GM12891 (cell line): ENCODE results near the gene APPL2.
"Not testable (repeated sequence)": the region's sequence is repeated elsewhere in the genome, so short reads cannot be mapped to it uniquely, and the experiment has no call there.

Source experiments
- DNase-seq: peaks from one replicate; pipeline ENCODE4 v3.0.0; 2011; ENCODE audit warnings: low spot score; ENCODE audit not compliant: insufficient read length
- FAIRE-seq: peaks from 2 replicates; lab custom pipeline; 2011; peaks lifted over from hg19 to GRCh38; lab: Jason Lieb, UNC
- PAX5 ChIP-seq: IDR thresholded peaks from 2 replicates; pipeline ENCODE4 v1.6.1; 2011; ENCODE audit warnings: low read length, moderate library complexity, mild to moderate bottlenecking; ENCODE audit not compliant: insufficient read depth, severe bottlenecking
- POLR2A ChIP-seq: IDR thresholded peaks from 2 replicates; pipeline ENCODE4 v1.6.1; 2011; ENCODE audit warnings: low read depth, low read length, control low read depth
- POLR2AphosphoS5 ChIP-seq: IDR thresholded peaks from 2 replicates; pipeline ENCODE4 v1.6.1; 2011; ENCODE audit warnings: low read depth, low read length, control low read depth
- POU2F2 ChIP-seq: IDR thresholded peaks from 2 replicates; pipeline ENCODE4 v1.6.1; 2011; ENCODE audit warnings: low read depth, mild to moderate bottlenecking, control low read depth, low read length, moderate library complexity
- SPI1 ChIP-seq: IDR thresholded peaks from 2 replicates; pipeline ENCODE4 v1.6.1; 2011; ENCODE audit warnings: low read depth, low read length, control low read depth
- TAF1 ChIP-seq: IDR thresholded peaks from 2 replicates; pipeline ENCODE4 v1.6.1; 2011; ENCODE audit warnings: low read depth, low read length, control low read depth

The APPL2 gene

DNA sequence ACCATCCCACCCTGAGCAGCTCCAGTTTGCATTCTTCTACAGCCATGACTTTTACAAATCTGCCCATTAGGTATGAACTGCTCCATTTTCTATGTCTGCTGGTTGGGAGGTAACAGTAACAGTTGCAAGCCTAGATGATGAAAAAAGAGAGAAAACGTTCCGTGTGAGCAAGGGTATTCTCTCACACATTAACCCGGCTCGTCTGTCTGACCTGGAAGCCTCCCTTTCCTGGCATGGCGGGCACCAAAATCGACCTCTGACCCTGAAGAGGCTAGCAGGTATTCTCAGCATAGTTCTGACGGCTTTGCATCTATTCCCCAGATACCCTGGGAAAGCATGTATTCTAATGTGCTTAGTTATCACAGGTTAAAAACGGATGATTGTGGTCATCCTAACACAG is 31.8 kb downstream of the APPL2 start:
- DNase-seq (no peak), FAIRE-seq (no peak)
- TF ChIP-seq SPI1: no peak
- no peak for TF ChIP-seq TAF1
- TF ChIP-seq POLR2AphosphoS5: no peak
- no peak for TF ChIP-seq POLR2A
- no peak for TF ChIP-seq POU2F2
- no peak for TF ChIP-seq PAX5

DNA sequence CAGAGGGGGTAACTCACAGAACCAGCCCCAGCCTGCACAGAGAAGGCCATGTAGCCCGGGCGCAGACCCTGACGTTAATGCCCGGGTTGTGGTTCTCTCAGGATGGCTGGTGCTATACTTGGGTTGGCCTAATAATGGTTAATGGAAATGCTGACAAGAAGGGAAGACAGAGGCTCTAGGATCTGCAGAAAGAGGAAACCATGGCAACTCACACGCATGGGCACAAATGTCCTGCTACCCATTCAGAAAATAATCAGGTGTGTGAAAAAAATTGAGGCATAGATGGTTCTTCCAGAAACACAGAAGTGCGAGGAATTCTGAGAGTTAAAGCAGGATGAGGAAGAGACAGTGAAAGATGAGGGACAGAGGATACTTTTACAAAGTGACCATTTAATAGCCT is 33.8 kb downstream of the APPL2 start:
- TF ChIP-seq PAX5 (no peak), POLR2A (no peak), SPI1 (no peak), TAF1 (no peak), POLR2AphosphoS5 (no peak), POU2F2 (no peak)
- FAIRE-seq (no peak), DNase-seq (no peak)

GRCh38 chr12:105201299-105201698 is 34.7 kb downstream of the APPL2 start:
- FAIRE-seq (no peak), DNase-seq (no peak)
- TF ChIP-seq PAX5: no peak
- TF ChIP-seq SPI1: no peak
- TF ChIP-seq POLR2A: no peak
- TF ChIP-seq TAF1: no peak
- TF ChIP-seq POU2F2: no peak
- TF ChIP-seq POLR2AphosphoS5: no peak

DNA sequence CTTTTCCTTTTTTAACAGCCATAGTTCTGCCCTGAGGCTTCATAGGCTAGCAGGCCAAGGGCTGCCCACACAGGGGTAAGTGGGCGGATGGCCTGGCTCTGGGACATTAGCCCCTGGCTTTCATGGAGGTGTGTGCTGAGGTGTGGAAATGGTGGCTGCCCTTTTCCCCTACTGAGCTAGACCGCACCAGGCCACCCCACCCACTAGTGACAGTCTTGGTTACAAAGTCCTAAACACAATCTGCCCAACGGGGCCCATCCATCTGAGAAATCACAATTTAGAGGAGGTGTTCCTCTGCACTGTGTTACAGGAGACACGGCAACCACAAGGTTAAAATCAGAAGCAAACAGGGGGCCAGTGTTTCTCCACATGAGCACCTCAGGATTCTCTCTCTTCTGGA is 35.6 kb downstream of the APPL2 start:
- no peak for FAIRE-seq
- TF ChIP-seq TAF1: no peak
- TF ChIP-seq POLR2AphosphoS5: no peak
- no peak for TF ChIP-seq POLR2A
- no peak for TF ChIP-seq POU2F2
- no peak for TF ChIP-seq PAX5
- no peak for TF ChIP-seq SPI1
- DNase-seq: no peak

GRCh38 chr12:105198961-105199360 is 37.0 kb downstream of the APPL2 start:
- FAIRE-seq (no peak), DNase-seq (no peak)
- TF ChIP-seq TAF1 (no peak), POLR2A (no peak), POLR2AphosphoS5 (no peak), PAX5 (no peak), POU2F2 (no peak), SPI1 (no peak)

DNA sequence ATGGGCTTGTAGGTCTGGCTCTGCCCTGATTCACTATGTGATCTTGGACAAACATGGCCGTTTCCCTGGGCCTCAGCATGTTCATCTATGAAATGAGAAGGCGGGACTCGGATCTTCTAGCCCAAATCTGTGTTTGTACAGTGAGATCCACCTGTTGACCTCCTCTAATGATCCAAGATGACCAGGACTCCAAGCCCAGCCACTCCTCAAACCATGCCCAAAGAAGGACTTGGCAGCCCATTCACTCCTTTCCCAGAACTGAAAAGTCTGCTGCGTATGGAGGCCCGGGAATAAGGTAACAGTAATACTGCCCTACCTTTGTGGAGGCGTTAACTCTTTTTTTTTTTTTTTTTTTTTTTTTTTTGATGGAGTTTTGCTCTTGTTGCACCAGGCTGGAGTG is 39.9 kb downstream of the APPL2 start:
- DNase-seq (no peak), FAIRE-seq (no peak)
- TF ChIP-seq POLR2A (no peak), TAF1 (no peak), POLR2AphosphoS5 (no peak), POU2F2 (no peak)

DNA sequence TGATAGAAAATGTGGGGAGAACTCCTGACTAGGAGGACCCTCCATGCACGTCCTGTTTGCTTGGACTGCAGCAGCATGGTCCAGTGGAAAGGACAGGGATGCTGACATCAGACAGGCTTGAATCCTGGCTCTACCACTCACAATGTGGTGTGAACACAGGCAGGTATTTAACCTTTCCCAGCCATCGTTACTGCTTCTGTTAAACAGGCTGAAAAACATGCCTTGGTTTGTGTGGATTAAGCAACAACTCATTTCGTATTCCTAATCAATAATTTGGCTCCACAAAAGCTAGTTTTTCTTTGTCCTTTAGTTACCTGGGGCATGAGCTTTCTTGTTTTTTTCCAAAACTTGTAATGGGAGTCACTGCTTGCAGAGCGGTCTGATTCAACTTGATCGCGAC is 41.0 kb downstream of the APPL2 start:
- no peak for TF ChIP-seq PAX5
- no peak for TF ChIP-seq POU2F2
- TF ChIP-seq SPI1: no peak
- FAIRE-seq (peak; percentile 23), DNase-seq (no peak)

DNA sequence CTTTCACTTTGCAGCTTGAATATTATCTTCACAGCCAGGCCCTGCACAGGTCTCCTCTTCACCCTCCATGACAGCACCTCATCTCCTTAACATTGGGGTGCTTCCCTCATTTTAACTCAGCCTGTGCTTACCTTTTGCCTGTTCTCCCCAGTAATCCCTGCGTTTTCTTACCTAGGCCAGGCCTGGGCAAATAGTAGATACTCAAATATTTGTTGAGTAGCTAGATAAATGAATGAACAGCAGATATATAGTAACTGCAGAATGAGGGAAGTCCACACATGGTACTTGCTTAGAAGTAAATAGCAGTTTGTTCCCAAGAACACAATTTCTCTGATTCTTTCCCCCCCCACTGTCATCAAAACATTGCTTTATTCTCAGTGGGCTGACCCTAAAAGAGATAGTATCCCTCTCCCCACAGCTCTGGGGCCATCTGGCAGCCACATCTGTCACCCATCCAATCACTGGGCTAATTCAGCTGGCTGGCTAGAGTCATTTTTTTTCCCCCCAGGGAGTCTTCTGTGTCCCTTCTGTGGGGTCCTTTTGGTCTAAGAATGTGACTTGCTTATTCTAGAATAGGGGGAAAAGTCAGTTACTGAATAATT is 43.2 kb downstream of the APPL2 start:
- no peak for FAIRE-seq
- TF ChIP-seq TAF1 (no peak), POLR2AphosphoS5 (no peak), PAX5 (no peak), POLR2A (no peak), POU2F2 (no peak), SPI1 (no peak)
- no peak for DNase-seq

- no peak for DNase-seq
- no peak for FAIRE-seq
- no peak for TF ChIP-seq POLR2A
- TF ChIP-seq POU2F2: no peak
- TF ChIP-seq POLR2AphosphoS5: no peak
- TF ChIP-seq TAF1: no peak
- TF ChIP-seq PAX5: no peak
These were observed 45.4 kb downstream of the APPL2 start for GRCh38 chr12:105190530-105190929.

- DNase-seq (no peak), FAIRE-seq (no peak)
- no peak for TF ChIP-seq POLR2A
- no peak for TF ChIP-seq TAF1
- TF ChIP-seq SPI1: no peak
- no peak for TF ChIP-seq POLR2AphosphoS5
- no peak for TF ChIP-seq PAX5
- TF ChIP-seq POU2F2: no peak
These were observed 46.7 kb downstream of the APPL2 start for GRCh38 chr12:105189293-105189692.

- not testable (repeated sequence) for FAIRE-seq, DNase-seq
These were observed 52.0 kb downstream of the APPL2 start for GRCh38 chr12:105183976-105184375.

DNA sequence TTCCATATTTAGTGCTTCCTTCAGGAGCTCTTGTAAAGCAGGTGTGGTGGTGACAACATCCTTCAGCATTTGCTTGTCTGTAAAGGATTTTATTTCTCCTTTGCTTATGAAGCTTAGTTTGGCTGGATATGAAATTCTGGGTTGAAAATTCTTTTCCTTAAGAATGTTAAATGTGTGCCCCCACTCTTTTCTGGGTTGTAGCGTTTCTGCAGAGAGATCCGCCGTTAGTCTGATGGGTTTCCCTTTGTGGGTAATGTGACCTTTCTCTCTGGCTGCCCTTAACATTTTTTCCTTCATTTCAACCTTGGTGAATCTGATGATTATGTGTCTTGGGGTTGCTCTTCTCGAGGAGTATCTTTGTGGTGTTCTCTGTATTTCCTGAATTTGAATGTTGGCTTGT is 52.6 kb downstream of the APPL2 start:
- not testable (repeated sequence) for DNase-seq, FAIRE-seq

DNA sequence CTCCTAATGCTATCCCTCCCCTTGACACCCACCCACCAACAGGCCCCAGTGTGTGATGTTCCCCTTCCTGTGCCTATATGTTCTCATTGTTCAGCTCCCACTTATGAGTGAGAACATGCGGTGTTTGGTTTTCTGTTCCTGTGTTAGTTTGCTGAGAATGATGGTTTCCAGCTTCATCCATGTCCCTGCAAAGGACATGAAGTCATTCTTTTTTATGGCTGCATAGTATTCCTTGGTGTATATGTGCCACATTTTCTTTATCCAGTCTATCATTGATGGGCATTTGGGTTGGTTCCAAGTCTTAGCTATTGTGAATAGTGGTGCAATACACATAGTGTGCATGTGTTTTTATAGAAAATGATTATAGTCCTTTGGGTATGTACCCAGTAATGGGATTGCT is 56.9 kb downstream of the APPL2 start:
- DNase-seq, FAIRE-seq: not testable (repeated sequence)
